GM21737 (cell line): Measurements from ENCODE around the gene TVP23B.
"Not testable (repeated sequence)": the region's sequence is repeated elsewhere in the genome, so short reads cannot be mapped to it uniquely, and the experiment has no call there.

Experiments used
- ATAC-seq: cut with Tn5 transposase; IDR thresholded peaks from one replicate; pipeline ENCODE4 v1.9.1; 2021; ENCODE audit warnings: mild to moderate bottlenecking, moderate library complexity; ENCODE audit not compliant: unreplicated experiment

The TVP23B gene

DNA sequence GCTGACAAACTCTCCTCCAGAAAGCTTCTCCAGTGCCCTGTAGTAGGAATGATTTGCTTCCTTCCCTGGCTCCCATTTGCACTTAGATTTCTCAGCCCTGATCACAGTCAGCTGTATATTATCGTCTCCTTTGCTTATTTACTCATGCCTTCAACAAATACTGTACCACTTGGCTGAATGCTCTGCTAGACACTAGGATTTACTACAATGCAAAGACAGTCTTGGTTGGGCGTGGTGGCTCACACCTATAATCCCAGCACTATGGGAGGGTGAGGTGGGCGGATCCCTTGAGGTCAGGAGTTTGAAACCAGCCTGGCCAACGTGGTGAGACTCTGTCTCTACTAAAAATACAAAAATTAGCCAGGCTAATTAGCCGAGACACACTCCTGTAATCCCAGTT, 5.9 kb downstream of the TVP23B start:
- not testable (repeated sequence) for ATAC-seq

- not testable (repeated sequence) for ATAC-seq
Measured at GRCh38 chr17:18791402-18791801, 10.4 kb downstream of the TVP23B start.

GRCh38 chr17:18794841-18795240, 13.9 kb downstream of the TVP23B start:
- ATAC-seq: not testable (repeated sequence)

DNA sequence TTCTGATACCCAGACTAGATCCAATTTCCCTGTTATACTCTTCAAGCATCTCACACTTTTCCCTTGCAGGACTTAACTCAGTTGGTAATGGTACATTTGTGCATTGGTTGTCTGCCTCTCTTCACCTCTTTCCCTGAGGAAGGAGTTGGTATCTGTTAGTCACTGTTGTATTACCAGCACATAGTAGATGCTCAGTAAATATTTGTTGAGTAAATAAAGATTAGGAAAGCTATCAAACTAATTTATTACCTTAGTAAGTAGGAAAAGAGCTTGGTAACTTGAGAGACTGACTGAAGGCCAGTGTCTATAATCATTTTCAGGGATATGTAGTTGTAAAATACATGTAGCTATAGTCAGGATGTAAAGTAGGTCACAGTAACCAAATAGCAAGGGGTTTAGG, 15.9 kb downstream of the TVP23B start:
- ATAC-seq: not testable (repeated sequence)

DNA sequence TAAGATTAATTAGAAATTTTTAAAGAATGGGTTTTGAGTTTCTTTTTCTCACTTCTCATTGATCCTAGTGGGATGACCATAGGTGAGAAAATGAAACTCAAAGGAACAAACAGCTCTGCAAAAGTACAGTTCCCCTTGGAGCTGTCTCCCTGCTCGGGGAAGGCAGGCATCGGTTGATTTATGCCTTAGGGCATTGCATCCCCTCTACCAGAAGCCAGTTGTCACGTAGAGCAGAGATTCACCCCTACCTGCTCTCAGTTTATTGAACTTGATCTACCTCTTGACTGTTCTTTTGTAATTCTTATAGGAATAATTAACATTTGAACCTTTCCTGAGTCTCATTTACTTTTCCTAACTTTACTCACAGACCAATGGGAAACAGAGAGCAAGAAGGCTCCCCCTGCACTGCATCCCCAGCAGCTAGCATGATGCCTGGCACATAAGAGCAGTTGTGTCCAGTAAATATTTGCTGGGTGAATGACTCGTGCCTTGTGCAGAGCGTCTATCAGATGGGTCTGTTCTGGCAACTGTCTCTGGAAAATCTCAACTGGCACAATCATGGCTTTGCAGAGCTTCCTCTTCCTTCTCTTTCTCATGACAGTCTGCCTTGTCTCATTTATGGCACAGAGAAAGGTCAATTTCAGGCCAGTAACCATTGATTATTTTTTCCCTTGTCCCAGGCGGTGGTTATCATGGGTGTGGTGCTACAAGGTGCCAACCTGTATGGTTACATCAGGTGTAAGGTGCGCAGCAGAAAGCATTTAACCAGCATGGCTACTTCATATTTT, 22.7 kb downstream of the TVP23B start:
- ATAC-seq: not testable (repeated sequence)

GRCh38 chr17:18815924-18816323, 34.9 kb downstream of the TVP23B start:
- ATAC-seq: not testable (repeated sequence)

DNA sequence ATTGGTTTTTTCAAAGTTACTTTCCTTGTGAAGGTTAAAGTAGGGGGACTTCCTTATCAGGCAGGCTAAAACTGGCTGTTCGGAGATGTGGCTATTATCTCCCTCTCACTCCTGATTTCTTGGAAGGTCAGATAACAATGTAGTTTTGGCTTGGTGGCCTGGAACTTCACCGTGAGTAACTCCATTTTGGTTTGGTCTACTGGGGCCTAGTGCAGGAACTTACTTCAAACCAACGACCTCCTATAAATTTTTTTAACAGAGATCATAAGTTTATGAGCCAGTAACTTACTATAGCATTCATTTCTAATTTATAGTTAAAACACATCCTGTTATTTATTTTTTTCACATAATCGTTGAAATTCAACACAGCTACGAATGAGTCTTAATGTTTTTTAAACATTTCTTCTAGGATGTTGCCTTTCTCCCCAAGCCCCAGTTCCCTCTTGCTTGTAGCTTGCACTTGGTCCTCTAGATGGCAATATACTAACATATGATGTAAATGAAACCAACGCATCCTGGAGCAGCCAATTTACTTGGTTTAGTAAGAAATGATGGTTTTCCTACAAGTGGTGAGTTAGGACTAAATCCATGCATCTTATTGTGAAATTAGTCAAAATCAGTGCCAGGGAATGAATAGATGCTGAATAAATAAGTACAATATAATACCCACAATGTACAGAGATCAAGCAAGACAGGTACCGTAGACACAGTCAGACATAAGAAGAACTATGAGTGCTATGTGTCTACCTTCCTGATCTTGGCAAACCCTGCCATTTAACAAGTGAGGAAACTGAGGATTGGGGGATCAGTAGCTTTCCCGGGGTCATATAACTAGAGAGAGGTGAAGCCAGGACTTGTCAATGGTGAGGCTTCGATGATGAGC, 35.7 kb downstream of the TVP23B start:
- ATAC-seq: not testable (repeated sequence)

GRCh38 chr17:18821430-18821829, 40.4 kb downstream of the TVP23B start:
- not testable (repeated sequence) for ATAC-seq

DNA sequence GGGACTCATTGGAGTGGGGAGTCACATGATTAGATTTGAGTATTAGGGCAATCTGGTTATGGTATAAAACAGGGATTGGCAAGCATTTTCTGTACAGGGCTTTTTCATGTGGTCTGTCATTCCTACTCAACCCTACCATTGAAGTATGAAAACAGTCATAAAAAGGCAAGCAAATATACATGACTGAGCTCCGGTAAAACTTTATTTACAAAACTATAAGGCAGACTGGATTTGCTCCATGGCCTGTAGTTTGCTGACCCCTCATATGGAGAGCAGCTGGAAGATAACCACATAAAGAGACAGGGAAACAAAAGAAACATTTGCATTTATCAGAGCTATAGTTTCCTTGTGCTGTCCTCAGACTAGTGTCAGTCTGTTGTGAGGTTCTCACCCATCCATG, 46.6 kb downstream of the TVP23B start:
- ATAC-seq: not testable (repeated sequence)

GRCh38 chr17:18848501-18848900, 67.5 kb downstream of the TVP23B start:
- no peak for ATAC-seq

- ATAC-seq: no peak
Measured at GRCh38 chr17:18850679-18851078, 69.7 kb downstream of the TVP23B start.

DNA sequence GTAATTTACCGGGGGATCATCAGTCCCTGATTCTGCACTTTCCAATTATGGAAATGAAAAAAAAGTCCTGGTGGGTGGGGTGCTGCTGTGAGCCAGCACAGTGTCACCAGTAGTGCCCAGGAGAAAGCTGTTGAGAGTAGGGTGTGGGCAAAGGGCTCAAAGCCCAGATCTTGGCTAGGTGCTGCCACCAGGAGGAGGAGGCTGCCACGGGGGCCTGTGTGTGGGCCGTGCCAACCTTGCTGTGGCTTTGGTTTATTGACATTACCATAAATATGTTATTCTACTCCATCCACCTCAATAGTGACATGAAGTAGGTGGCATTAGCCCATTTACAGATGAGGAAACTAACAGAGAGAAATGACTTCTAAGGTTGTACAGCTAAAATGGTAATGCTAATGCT, 70.2 kb downstream of the TVP23B start:
- ATAC-seq: no peak

DNA sequence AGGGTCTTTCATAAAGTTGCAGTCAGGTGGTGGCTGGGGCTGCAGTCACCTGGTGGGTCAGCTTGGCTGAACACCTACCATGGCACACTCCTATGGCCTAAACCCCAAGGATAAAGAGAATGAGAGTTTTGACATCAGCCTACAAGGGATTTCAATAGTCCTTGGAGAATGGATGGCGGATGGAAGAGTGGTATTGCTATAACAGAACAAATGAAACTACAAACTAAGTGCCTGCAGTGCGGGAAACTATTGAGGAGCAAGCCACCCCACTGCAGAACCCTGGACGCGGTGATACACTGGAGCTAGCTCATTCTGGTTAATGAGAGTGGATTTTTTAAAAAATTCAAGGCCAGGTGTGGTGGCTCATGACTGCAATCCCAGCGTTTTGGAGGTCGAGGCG, 74.0 kb downstream of the TVP23B start:
- no peak for ATAC-seq

DNA sequence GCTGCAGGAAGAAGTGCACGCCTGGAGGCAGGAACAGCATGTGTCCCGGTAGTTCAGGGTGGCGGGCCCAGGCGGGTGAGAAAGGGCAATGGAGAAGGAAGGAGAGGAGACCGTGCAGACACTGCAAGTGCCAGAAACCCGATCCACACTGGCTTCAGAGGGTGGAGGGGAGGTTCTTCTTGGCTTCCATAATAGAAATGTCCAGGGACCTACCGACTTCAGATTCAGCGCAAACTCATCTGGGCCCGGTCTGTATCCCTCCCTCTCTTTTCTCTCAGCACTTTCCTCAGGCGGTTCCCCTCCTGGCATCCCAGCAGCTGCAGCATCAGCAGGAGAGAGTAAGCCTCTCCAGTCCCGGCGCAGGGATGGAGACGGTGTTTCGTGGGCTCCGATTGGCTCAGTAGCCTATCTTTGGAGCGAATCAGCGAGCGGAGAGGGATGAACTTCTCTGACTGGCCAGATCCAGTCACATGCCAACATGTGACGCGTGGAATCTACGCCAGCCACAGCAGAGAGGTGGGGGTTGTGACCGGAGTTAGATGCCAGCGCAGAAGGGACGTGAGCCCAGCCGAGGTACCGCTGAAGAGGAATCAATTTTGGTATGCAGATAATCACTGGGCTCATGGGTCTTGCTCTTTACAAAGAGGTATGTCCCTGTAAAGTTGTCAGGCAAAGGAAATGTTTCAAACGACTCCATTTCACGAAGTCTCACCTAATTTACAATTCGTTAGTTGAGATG, 75.0 kb downstream of the TVP23B start:
- peak; percentile 57 for ATAC-seq
